ENCODE measurements around the gene PIAS2.
"Not testable (repeated sequence)": the region's sequence is repeated elsewhere in the genome, so short reads cannot be mapped to it uniquely, and the experiment has no call there.

Gene PIAS2

DNA sequence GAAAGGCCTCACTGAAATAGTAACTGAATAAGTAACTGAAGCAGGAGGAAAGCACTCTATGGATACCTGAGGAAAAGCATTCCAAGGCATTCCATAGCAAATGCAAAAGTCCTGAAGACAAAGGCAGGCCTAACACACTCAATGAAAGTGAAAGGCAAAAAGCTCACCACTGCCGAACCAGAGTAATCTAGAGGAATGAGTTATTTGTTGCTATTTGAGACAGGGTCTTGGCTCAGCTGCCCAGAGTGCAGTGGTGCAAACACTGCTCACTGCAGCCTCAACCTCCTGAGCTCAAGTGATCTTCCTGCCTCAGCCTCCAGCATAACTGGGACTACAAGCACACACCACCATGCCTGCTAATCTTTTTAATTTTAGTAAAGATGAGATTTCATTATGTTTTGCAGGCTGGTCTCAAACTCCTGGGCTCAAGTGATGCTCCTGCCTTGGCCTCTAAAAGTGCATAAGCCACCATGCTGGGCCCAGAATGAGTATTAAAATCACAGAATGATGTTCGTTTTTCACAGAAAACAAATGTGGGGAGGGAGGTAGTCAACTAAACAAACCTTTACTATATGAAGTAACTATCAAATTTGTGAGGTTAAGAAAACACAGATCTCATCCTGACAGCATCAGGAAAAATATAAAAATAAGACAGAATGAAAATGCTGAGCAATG is 17.9 kb downstream of the PIAS2 start:
- DNase-seq = no peak

DNA sequence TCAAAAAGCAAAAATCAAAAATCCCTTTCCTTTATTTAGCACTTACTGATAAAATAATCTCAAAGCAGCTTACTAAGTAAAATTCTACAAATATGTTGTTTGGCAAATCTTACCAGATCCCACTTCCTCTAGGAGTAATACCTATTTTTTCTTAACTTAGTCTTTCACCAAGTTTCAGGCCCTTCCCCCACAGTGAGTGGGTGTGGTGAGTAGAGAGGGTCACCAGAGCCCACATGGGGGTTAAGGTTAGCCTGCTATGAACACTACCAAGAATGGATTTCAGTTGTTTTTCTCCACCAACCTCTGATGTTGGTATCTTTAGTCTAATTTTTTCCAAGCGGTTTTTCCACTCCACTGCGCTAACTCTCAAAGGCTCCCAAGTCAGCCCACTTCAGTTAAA is 23.2 kb downstream of the PIAS2 start:
- no peak for DNase-seq

DNA sequence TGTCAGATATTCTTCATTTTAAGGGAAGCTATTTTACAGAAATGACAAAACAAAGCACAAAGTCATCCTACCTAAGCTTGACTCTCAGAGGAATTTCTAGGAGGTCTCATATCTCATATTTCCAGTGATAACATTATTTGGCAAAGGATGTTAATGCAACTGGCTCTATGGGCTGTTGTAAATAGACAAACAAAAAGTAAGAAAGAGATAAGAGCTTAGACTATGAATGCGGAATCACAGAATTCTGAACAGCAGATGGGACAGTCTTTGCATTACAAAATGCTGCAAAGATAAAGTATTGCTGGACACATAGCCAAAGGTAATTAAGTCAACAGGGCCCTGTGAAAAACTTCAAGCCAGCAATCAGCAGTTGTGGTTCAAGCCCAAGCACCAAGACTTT is 23.9 kb downstream of the PIAS2 start:
- DNase-seq = no peak

DNA sequence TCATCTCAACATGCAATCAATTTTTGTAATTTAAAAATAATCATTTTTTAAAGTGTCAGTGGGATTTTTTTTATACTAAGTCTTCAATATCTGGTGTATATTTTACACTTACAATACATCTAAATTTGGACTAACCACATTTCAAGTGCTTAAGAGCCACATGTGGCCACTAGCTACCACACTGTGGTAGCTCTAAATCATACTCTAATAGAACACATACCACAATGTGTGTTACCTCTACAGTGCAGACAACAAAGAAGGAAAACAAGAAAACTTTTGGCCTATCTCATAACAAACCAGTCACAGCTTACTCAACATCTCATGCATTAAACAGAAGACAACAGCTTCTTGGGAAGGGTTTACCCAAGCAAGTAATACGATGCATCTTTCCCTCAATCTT is 24.5 kb downstream of the PIAS2 start:
- DNase-seq = no peak

DNA sequence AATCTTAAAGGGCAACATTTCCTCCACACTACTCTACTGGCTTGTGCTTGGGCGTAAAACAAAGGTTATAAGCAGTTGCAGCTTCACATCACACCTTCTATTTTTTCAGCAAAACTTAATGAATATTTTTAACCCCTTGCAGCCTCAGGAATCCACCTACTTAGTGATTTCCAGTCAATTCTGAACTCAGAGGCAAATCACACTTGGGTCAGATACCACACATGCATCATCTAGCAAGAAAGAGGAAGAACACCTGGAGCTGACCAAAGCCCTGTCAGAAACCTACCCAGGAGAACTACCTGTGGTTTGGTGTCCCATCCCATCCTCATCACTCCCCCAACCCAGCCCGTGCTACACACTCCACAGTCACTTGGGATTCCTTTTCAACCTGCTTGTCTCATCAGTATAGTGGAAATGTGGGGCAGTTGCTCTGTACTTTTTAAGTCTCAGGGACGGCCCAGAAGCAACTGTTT is 25.5 kb downstream of the PIAS2 start:
- DNase-seq = no peak

DNA sequence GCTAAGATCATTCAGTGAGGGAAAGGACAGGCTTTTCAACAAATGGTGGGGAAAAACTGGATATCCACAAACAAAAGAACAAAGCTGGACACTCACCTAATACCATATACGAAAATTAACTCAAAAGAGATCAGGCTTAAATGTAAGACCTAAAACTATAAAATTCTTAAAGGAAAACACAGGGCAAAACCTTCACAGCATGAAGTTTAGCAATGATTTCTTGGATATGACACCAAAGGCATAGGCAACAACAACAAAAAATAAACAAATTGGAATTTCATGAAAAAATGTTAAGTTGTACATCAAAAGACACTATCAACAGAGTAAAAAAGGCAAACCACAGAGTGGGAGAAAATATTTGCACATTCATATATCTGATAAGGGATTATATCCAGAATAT is 28.3 kb downstream of the PIAS2 start:
- no peak for DNase-seq

DNA sequence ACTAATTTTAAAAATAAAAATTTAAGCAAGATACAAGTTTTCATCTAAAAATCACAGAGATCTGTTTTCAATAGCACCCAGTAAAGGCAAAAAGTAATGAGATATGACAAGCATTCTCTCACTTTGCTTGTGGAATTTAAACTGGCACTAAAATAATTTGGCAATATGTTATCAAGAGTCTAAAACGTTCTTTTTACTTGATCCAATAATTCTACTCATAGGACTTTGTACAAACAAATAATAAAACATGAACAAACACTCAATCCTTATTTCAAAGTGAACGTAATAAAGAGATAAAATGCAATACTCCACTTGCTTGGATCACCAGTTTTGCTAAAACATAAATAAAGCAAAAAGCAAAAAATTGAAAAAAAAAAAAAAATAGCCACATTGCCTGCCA is 30.4 kb downstream of the PIAS2 start:
- no peak for DNase-seq

DNA sequence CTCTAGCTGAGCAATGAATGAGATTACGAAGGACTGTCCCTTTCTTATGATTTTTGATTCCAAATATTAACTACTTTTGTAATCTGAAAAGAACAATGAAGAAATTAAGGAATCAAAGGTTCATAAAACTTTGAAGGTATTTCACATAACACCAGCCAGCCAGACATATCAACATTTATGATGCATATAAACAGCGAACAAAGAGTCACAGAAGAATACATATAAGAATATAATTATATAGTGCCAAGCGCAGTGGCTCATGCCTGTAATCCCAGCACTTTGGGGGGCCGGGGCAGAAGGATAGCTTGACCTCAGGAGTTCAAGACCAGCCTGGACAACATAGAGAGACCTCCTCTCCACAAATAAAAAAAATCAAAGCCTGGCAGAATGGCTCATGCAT is 34.1 kb downstream of the PIAS2 start:
- no peak for DNase-seq

DNA sequence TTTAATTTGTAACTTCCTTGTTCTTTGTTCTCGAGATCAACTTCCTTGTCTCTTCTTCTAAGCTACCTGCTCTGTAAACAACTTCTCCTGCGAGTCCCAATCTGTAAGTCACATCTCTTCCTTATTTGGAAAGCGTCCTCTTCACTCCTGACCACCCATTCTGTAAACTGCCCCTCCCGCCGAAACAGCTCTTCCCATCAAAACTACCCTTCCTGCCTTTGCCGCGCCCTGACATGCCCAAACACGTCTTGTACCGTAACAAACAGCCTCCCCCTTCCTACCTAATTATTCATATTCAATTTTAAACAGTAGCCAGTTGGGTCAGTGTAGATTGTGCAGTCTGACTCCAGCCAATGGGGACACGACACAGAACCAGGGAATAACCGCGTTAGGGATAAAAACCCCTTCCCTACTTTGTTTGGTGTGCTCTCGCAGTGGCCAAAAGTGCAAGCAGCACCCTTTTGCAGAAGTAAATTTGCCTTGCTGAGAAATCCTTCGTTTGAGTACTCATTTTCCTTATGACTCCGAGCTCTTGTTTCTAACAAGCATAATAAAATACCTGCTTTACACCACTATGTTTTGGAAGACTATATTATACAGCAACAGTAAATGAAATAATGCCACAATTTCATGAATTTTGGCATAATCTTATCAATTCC is 39.8 kb downstream of the PIAS2 start:
- DNase-seq = no peak

DNA sequence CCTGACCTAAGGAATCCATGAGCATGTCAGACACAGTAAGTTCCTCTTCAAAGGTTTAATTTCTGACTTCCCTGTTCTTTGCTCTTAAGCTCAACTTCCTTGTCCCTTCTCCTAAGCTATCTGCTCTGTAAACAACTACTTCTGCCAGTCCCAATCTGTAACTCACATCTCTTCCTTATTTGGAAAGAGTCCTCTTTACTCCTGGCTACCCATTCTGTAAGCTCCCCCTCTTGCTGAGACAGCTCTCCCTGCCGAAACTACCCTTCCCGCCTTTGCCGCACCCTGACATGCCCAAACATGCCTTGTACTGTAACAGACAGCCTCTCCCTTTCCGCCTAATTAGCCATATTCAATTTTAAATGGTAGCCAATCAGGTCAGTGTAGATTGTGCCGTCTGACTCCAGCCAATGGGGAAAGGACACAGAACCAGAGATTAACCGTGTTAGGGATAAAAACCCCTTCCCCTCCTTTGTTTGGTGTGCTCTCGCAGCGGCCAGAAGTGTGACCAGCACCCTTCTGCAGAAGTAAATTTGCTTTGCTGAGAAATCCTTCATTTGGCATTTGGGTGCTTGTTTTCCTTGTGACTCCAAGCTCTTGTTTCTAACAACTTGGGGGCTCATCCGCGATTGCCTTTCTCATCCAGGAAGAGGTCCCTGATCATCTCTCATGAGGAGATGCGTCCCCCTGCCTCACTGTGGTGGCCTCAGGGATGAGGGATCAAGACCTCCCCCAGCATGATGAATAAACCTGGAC is 49.0 kb downstream of the PIAS2 start:
- DNase-seq = no peak

DNA sequence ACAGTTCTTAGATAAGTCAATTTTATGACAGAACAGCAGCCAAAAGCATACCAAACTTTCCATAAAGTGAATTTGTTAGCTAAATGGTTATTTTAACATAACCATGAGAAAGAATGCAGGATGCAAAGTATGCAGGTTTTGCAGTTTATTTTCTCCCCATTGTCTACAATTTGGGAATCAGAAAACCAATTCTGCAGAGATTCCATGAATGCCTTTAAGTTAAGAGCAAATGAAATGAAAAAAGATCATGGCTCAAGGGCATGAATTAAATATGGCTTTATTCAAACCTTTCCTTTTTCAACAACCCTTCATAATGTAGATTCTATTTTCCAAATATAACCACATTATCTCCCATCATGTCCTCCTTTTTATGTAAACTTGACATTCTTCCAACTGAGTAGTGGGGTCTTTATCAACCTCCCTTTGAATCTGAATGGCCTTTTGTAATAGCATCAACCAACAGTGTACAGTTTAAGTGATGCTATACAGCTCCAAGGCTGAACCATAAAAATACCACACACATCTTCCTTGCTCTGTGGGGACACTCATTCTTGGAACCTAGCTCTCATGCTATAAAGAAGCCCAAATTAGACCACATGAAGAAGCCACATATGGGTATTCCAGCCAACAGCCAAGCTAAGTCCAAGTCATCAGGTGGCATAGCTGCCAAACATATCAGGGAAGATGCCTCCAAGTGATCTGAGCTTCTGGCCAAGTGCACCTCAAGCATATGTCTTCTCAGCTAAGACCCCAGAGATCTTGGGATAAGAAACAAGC is 49.8 kb downstream of the PIAS2 start:
- DNase-seq = no peak

DNA sequence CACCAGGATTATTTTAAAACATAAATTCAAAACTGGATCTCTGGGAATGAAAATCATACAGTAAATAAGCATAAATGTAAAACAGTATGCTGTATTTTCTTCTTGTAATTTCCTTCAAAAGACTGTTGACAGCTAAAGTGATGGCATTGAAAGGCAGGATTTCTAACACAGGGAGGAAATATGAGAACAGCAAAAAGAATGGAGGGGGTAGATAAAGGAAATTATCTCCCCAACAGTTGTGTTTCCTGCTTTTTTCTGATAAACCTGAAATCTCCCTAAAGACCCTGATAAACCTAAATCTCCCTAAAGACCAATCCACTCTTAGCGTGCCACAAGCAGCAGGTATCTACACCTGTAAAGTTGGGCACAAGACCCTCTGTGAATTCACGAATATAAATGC is 50.8 kb downstream of the PIAS2 start:
- no peak for DNase-seq

DNA sequence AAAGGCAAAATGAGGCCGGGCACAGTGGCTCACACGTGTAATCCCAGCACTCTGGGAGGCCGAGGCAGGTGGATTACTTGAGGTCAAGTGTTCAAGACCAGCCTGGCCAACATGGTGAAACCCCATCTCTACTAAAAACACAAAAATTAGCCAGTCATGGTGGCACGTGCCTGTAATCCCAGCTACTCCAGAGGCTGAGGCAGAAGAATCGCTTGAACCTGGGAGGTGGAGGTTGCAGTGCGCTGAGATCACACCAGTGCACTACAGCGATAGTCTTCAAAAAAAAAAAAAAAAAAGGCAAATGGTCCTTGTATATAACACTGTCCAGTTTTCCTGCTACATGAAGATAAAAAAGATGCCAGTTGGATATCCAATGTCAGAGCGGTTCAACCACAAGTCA is 52.1 kb downstream of the PIAS2 start:
- DNase-seq = not testable (repeated sequence)

DNA sequence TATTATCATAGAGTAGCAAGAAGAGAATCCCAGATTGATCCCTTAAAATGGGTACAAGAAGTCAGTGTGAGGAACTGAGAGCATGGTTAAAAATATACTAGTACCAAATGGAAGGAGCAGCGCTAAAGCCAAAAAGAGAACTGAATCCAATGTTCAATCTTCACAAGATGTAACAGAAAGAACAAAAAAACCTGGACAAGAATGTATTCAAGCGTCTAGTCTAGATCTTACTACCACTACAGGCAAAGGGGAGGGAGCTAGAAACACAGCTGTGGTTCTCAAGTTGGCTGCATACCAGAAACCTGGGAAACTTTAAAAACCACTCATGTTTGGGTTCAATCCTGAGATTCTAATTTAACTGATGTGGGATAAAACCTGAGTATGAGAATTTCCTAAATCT is 57.5 kb downstream of the PIAS2 start:
- no peak for DNase-seq

DNA sequence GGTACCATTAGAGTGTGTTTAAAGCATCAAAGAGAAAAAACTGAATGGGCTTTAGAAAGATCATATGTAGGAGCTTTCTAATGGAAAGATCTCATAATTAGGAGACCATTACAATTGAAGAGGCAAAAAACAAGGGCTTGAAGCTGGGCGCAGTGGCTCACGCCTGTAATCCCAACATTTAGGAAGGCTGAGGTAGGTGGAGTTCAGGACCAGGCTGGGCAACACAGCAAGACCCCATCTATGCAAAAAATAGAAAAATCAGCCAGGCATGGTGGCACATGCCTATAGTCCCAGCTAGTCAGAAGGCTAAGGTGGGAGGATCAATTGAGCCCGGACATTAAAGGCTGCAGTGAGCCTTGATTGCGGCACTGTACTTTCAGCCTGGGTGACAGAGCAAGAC is 59.0 kb downstream of the PIAS2 start:
- DNase-seq = no peak

DNA sequence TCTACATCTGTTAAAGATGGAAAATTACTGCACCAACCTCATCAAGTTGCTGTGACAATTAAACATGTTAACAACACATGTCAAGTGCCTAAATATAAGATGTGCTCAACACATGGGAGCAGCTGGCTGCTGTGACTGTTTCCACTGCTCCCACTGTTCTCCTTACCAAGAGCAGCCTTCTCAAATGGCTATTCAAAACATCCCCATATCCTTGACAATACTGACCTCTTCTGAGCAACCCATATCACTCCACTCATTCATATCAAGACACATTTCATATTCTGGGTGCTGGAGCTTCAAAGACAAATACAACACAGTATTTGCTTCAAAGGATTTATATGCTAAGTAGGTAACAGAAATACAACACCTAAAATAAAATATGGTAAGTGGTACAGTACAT is 60.3 kb downstream of the PIAS2 start:
- no peak for DNase-seq

DNA sequence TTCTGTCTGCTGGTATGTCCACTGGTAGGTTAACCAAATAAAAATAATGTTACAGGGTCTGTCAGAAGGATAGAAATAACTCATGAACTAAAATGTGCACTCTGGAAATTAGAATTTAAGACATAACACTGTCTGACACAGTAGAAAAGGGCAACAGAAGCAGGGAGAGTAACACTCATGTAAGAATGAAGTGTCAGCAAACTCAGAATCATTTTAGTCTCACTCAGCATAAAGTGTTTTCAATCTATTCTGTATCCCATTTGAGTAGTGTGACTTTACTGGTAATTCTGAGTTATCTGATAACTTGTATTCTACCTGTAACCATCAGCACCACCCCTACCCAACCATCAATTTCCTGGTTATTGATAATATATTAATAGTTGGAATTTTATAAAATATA is 68.3 kb downstream of the PIAS2 start:
- DNase-seq = no peak

DNA sequence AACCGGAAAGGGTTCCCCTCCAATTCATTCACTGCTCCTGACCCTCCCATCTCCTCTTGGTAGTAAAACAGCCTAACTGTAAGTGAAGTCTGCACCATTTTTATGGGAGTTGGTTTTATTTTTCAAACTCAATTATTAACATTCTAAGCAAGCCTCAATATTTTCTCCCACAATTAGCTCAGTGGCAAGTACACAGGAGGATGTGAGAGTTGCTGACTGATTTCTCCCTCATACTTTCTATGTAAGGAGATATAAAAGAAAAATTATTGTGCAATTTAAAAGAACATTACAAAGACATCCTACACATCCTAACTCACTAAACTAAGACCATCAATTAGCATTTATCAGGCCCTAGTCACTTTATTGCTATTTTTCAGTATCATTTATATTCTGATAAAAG is 73.9 kb downstream of the PIAS2 start:
- DNase-seq = no peak

DNA sequence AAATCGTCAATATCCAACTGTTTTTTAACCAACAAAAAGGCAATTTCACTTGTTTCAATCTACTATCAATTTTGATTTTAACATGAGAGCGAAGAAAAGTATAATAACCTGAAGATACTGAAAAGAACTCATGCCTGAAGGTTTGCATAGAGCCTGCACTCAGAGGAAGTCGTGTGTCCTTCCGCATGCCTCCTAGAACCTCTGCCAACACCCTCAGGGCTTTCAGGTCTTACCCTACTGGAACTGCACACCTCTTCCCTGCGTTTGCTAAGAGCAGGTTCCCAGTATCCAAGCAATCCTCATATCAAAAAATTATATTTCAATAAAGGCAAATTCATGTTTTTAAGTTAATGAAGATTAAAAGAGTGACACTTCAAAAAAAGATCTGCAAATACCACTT is 74.7 kb downstream of the PIAS2 start:
- no peak for DNase-seq

DNA sequence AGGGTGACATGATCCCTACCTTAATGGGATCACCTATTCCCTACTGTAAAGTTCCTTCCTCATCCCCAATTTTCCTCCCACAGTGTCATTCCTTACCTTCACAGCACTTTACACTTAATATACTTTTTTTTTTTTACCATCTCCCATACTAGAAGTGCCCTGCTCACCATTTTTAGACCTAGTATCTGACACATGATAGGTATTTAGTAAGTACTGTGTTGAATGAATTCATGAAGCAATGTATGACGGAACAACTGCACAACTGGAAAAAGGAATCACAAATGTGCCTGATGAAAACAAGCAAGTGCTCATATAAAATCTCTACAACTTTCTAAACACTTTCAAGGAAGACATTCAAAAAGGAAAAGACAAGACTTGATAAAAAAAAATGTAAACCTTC is 83.4 kb downstream of the PIAS2 start:
- no peak for DNase-seq

DNA sequence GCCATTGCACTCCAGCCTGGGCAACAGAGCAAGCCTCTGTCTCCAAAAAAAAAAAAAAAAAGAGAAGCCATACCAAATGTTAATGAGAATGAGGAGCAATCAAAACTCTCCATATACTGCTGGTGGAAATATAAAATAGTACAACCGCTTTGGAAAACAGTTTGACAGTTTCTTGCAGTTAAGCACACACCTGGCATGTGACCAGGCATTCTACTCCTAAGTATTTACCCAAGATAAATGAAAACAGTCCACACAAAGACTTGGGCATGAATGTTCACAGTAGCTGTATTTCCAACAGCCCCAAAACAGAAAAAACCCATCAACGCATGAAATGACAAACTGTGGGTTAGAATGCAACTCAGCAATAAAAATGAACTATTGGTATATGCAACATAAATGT is 84.5 kb downstream of the PIAS2 start:
- no peak for DNase-seq

DNA sequence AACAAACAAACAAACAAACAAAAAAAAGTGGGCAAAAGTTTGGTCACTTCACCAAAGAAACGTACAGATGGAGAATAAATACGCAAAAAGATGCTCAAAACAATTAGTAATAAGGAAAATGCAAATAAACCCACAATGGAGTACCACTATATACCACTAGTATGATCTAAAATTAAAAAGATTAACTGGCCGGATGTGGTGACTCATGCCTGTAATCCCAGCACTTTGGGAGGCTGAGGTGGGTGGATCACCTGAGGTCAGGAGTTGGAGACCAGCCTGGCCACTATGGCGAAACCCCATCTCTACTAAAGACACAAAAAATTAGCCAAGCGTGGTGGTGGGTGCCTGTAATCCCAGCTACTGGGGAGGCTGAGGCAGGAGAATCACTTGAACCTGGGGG is 84.9 kb downstream of the PIAS2 start:
- DNase-seq = not testable (repeated sequence)

DNA sequence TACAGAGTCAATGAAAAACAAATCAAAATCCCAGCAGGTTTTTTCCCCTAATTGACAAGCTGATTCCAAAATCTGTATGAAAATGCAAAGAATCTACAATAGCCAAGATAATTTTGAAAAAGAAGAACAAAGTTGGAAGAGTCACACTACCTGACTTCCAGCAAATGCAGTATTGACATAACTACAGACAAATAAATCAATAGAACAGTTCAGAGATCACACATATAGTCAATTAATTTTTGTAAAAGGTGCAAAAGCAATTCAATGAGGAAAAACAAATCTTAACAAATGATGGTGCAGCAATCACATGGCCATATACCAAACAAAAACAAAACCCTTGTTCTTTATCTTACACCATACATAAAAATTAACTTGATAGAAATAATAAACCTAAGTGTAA is 85.9 kb downstream of the PIAS2 start:
- DNase-seq = no peak

DNA sequence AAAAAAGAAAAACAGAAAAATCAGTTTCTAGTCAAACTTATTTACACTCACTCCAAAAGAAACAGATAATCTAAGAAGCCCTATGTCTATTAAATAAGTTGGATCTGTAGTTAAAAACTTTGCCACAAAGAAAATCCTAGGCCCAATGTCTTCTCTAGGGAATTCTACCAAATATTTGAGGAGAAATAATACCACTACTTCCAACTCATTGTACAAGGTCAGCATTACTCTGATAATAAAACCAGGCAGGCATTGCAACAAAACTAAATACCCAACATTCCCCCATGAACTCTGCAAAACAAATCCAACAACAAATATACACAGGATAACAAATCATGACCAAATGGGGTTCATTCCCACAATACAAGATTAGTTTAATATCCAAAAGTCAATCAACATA is 86.7 kb downstream of the PIAS2 start:
- no peak for DNase-seq
